K562 (cell line): ENCODE data around the gene PLGRKT. TPM values are rescaled to one million over a fixed set of nuclear protein-coding genes. Genes with fewer than 3 reads are reported as not detected.

Source experiments
- polyA plus RNA-seq, 8 experiments: library from polyadenylated mRNA; depleted of rRNA in 4 of 8; stranded (reverse) in 5 of 8; unstranded in 3 of 8; fragments of >200 nt; fragmentation: Nextera tagmentation in 2 of 8; fragmentation: Illumina TruSeq in 1 of 8; extraction: Ambion mirVana in 2 of 8; extraction: Trizol in 1 of 8; gene quantifications; 2 replicates each; pipeline versions ENCODE4 v1.2.1 to v1.2.3, GENCODE V29; 2011 to 2014; ENCODE audit warnings: inconsistent platforms in 1 of 8, missing spikeins in 1 of 8
- total RNA-seq, 7 experiments: library from RNA; depleted of rRNA in 6 of 7; stranded (reverse); fragments of >200 nt in 6 of 7; fragmentation: Illumina TruSeq in 2 of 7; extraction: Trizol in 2 of 7; gene quantifications; 2 replicates each; pipeline versions ENCODE4 v1.2.1 to v1.2.3, GENCODE V29; 2011 to 2021; ENCODE audit warnings: low replicate concordance in 1 of 7
- TF ChIP-seq, protein P1 (sequence below): fragments of 450-650 bp; IDR thresholded peaks from 2 replicates; pipeline ENCODE4 v1.6.1; 2016; ENCODE audit warnings: mild to moderate bottlenecking, moderate library complexity

PLGRKT gene
- total and polyA plus RNA-seq, 9 of the 15 experiments (the other 6 are each of a cell fraction or from before 2014, with no cell fraction given), result 4.7 to 13.8 (median 6.5) TPM

DNA sequence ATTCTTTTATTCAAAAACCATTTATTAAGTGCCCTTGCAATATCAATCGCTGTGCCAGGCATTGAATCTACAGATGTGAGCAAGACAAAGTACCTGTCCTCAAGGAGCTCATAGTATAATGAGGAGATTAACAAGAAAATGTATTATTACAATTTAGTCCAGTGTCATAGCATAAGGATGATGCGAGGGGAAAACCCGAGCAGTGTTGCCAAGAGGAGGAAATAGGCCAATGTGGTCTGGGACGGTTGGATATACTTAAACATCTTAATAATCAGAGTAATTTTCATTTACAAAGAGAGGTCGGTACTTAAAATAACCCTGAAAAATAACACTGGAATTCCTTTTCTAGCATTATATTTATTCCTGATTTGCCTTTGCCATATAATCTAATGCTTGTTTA is 31.1 kb upstream of the PLGRKT start (continued):
- TF ChIP-seq, protein P1, sequence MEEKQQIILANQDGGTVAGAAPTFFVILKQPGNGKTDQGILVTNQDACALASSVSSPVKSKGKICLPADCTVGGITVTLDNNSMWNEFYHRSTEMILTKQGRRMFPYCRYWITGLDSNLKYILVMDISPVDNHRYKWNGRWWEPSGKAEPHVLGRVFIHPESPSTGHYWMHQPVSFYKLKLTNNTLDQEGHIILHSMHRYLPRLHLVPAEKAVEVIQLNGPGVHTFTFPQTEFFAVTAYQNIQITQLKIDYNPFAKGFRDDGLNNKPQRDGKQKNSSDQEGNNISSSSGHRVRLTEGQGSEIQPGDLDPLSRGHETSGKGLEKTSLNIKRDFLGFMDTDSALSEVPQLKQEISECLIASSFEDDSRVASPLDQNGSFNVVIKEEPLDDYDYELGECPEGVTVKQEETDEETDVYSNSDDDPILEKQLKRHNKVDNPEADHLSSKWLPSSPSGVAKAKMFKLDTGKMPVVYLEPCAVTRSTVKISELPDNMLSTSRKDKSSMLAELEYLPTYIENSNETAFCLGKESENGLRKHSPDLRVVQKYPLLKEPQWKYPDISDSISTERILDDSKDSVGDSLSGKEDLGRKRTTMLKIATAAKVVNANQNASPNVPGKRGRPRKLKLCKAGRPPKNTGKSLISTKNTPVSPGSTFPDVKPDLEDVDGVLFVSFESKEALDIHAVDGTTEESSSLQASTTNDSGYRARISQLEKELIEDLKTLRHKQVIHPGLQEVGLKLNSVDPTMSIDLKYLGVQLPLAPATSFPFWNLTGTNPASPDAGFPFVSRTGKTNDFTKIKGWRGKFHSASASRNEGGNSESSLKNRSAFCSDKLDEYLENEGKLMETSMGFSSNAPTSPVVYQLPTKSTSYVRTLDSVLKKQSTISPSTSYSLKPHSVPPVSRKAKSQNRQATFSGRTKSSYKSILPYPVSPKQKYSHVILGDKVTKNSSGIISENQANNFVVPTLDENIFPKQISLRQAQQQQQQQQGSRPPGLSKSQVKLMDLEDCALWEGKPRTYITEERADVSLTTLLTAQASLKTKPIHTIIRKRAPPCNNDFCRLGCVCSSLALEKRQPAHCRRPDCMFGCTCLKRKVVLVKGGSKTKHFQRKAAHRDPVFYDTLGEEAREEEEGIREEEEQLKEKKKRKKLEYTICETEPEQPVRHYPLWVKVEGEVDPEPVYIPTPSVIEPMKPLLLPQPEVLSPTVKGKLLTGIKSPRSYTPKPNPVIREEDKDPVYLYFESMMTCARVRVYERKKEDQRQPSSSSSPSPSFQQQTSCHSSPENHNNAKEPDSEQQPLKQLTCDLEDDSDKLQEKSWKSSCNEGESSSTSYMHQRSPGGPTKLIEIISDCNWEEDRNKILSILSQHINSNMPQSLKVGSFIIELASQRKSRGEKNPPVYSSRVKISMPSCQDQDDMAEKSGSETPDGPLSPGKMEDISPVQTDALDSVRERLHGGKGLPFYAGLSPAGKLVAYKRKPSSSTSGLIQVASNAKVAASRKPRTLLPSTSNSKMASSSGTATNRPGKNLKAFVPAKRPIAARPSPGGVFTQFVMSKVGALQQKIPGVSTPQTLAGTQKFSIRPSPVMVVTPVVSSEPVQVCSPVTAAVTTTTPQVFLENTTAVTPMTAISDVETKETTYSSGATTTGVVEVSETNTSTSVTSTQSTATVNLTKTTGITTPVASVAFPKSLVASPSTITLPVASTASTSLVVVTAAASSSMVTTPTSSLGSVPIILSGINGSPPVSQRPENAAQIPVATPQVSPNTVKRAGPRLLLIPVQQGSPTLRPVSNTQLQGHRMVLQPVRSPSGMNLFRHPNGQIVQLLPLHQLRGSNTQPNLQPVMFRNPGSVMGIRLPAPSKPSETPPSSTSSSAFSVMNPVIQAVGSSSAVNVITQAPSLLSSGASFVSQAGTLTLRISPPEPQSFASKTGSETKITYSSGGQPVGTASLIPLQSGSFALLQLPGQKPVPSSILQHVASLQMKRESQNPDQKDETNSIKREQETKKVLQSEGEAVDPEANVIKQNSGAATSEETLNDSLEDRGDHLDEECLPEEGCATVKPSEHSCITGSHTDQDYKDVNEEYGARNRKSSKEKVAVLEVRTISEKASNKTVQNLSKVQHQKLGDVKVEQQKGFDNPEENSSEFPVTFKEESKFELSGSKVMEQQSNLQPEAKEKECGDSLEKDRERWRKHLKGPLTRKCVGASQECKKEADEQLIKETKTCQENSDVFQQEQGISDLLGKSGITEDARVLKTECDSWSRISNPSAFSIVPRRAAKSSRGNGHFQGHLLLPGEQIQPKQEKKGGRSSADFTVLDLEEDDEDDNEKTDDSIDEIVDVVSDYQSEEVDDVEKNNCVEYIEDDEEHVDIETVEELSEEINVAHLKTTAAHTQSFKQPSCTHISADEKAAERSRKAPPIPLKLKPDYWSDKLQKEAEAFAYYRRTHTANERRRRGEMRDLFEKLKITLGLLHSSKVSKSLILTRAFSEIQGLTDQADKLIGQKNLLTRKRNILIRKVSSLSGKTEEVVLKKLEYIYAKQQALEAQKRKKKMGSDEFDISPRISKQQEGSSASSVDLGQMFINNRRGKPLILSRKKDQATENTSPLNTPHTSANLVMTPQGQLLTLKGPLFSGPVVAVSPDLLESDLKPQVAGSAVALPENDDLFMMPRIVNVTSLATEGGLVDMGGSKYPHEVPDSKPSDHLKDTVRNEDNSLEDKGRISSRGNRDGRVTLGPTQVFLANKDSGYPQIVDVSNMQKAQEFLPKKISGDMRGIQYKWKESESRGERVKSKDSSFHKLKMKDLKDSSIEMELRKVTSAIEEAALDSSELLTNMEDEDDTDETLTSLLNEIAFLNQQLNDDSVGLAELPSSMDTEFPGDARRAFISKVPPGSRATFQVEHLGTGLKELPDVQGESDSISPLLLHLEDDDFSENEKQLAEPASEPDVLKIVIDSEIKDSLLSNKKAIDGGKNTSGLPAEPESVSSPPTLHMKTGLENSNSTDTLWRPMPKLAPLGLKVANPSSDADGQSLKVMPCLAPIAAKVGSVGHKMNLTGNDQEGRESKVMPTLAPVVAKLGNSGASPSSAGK, result no peak
